HG03159 (cell line): Measurements from ENCODE around the gene KIF3A.

Experiments
- ATAC-seq: cut with Tn5 transposase; IDR thresholded peaks from one replicate; pipeline ENCODE4 v1.9.1; 2021; ENCODE audit warnings: mild to moderate bottlenecking, moderate library complexity; ENCODE audit not compliant: unreplicated experiment

Gene KIF3A

GRCh38 chr5:132646583-132647266 lies 90.6 kb downstream of the KIF3A start:
- ATAC-seq: no peak

GRCh38 chr5:132644177-132644576 lies 93.2 kb downstream of the KIF3A start:
- no peak for ATAC-seq
